ENCODE results near the gene TCL1B.
"Not testable (repeated sequence)": the region's sequence is repeated elsewhere in the genome, so short reads cannot be mapped to it uniquely, and the experiment has no call there.

TCL1B gene

DNA sequence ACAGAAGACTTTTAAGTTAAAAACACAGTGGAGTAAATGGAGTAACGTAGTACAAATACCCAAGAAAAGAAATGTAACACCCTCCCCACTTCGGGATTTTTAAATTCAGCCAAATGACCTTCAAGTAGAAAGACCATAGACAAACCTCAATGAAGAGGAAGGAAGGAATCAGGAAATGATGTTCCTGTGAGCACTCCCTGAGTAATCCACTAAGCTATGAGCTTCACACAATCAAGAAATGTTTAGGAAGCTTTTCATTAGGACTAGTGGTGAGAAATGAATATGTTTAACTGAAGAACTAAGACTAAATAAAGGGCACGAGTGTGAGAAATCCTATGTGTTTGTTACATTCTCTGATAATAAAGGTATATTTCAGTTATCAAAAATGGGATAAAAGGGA, 17.6 kb downstream of the TCL1B start:
- no peak for DNase-seq

DNA sequence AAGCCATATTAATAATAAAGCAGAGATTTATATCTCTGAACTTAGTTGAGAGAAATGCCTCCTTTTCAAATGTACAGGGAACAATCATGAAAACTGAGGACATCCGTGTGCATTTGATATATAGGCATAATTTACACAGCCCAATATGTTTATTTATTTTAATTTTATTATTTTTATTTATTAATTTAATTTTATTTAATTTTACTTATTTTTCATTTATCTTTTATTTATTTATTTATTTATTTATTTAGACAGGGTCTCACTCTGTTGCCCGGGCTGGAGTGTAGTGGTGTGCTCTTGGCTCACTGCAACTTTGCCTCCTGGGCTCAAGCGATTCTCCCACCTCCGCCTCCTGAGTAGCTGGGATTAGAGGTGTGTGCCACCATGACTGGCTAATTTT, 19.3 kb downstream of the TCL1B start:
- no peak for DNase-seq

DNA sequence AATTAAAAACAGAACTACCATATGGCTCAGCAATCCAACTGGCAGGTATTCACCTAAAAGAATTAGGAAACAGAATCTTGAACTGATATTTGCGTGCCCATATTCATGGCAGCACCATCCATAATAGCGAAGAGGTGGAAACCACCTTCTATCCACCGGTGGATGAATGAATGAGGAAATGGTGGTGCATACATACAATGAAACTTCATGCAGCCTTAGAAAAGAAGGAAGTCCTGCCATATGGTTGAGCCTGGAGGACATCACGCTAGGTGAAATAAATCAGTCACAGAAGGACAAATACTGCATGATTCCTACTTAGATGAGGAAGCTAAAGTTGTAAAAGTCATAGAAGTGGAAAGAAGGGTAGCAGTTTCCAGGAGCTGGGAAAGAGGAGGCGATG, 21.1 kb downstream of the TCL1B start:
- no peak for DNase-seq

DNA sequence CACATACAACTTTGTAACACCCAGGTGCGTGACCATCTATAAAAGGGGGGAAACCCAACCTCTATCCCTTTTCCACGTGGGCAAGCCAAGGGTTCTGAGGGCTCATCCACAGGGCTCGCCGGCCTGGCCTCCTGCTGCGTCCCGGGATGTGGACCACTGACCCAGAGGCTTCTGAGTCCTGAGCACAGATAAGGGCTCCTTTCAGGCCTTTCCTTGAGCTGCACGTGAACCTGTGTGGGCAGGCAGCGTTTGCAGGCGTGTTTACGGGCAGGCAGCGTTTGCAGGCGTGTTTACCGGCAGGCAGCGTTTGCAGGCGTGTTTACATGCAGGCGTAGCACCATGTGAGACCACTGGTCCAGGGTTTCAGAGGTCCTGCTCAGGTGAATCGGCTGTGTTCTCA, 23.9 kb downstream of the TCL1B start:
- no peak for DNase-seq

DNA sequence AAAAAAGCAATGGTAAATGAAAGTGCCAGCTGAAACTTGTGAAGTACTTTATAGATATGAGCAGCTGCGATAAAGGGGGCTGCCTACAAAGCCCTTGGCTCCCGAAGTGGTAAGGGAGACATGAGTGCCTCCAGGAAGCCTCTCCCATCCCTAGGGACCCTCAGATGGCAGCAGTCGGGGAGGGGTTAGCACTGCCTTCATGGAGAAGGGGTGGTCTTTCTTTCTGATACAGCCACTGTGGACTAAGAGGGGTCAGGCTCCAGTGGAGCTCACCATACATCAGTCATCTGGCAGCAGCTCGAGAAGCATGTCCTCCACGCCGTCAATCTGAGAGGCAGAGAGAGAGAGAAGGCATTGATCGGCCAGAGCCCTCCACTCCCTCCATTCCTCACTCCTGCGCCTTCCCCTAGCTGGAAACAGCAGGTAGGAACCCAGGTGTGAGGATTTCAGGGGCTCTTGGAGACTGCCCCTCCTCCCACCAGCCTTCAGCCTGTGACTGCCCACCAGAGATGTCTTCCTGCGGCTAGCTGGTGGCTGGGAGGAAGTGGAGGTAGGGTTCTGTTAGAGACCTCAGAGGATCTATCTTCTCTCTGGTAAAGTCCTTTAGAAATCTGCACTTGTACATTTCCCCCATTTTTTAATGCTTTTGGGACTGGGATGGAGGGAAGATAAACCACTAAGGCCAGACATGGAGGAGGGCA, 25.4 kb downstream of the TCL1B start:
- no peak for DNase-seq

- DNase-seq: no peak
Observed at GRCh38 chr14:95712398-95712797, 26.2 kb downstream of the TCL1B start.

DNA sequence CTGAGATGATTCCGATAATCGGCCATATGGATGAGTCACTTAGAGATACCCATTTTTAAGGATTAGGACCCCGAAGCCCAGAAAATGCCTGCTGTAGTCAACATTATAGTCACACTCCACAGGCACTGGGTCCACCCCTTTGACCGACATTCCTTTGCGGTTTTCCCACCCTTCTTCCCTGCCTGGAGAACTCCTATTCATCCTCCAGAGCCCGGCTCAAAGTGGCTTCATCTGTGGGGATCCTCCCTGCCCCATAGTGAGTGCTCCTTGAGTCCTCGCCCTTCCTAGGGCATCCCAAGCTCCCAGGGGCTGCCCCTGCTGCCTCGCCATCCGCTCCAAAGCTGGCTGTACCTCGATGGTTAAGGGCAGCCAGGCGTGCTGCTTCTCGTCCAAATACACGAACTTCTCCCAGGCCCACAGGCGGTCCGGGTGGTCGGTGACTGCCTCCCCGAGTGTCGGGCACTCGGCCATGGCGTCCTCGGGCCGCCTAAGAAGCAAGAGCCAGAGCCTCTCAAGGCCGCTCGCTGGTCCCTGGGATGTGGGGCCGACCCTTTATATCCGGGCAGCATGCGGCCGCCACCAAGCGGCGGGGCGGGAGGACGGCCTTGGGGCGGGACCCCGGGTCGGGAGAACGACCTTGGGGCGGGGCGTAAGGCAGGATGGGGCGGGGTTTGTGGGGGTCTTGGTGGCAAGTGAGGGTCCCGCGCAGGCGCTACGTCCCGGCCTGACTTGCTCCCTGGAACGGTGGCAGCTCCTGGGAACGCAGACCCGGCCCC, 27.6 kb downstream of the TCL1B start, which contains the start of gene TCL1A:
Gene TCL1A (minus strand): TSS at position 530 of the 776 bp plus-strand sequence. CDS start 59 bp downstream, at position 471.
- DNase-seq: no peak

DNA sequence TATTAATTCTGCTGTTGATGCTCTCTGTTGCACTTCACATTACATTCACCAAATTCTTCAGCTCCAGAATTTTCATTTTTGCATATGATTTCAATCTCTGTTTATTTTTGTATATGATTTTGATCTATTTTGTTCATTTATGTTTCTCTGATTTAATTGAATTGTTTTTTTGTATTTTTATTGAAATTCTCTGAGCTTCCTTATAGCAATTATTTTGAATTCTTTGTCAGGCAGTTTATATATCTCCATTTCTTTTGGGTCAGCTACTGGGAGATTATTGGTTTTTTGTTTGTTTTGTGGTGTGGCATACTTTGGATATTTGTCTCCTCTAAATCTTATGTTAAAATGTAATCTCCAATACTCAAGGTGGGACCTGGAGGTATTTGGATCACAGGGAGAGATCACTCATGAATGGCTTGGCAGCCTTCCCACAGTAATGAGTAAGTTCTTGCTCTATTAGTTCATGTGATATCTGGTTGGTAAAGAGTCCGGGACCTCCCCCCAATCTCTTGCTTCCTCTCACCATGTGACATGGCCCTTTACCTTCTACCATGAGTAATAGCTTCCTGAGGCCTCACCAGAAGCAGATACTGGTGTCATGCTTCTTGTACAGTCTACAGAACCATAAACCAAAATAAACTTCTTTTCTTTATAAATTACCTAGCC, 36.4 kb downstream of the TCL1B start:
- no peak for DNase-seq

DNA sequence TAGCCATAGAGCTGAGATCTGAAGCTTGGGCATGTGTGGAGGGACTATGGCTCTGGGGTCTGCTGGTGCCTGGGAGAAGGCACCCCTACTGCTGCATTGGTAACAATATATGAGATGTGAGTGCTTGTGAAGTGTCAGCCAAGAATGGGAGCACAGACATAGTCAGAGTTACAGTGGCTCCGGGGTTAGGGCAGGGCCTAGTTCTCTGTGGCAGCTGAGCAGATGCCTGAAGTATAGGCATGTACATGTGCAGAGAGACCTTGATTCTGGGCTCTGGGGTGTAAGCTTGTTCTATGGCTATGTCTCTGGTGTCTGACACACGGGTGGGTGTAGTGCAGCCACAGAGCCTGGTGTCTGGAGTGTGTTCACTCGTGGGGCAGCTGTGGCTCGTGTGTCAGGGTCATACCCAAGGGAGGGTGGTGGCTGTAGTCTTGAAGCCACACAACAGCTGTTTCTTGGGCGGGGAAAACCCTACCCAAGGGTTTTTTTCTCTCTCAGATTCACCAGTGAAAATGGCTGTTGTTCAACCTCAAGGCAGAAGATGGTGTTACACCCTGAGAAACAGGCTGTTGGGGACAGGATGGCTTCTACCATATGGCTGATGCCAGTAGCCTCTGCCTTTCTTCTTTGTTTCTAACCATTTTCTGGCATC, 39.6 kb downstream of the TCL1B start:
- DNase-seq: no peak

DNA sequence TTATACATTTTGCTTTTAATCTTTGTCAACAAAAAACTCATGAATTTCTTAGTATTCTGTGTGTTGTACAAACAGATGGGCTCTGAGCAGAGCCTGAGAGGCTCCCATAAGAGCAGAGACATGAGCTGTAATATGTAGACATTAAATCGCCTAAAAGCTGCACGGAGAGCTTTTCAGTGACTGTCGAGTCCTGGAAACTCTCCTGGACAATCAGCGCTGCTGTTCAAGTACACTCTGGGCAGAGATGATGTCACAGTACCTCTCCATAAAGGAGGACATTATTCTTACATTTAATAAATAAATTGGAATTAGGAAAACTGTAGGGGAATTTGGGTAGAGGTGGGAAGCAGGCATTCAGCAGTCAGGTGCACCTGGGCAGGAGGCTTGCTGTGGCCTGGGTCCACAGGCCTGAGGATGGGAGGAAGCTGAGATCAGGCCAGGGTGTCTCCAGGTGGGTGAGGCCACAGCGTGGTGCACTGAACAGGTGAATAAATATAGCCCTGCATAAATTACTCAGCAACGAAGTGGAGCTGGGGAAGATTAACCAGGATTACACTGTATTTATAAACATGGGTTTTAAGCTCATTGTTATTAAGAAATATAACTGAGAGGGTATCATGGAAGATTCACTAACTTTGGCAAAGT, 41.0 kb downstream of the TCL1B start:
- no peak for DNase-seq

DNA sequence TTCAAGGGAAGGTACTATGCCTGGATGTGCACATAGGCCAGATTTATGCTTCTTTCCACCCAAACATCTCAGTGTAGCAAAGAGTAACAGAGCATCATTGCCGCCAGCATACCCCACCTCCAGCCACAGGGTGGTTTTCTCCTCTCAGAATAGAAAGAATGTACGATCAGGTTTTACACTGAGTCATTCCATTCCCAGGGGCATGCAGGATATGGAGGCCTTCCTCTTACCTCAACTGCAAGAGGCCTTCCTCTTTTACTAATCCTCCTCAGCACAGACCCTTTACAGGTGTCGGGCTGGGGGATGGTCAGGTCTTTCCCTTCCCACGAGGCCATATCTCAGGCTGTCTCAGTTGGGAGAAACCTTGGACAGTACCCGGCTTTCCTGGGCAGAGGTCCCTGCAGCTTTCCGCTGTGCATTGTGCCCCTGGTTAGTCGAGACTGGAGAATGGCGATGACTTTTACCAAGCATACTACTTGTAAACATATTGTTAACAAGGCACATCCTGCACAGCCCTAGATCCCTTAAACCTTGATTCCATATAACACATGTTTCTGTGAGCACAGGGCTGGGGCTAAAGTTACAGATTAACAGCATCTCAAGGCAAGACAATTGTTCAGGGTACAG, 43.3 kb downstream of the TCL1B start:
- not testable (repeated sequence) for DNase-seq

DNA sequence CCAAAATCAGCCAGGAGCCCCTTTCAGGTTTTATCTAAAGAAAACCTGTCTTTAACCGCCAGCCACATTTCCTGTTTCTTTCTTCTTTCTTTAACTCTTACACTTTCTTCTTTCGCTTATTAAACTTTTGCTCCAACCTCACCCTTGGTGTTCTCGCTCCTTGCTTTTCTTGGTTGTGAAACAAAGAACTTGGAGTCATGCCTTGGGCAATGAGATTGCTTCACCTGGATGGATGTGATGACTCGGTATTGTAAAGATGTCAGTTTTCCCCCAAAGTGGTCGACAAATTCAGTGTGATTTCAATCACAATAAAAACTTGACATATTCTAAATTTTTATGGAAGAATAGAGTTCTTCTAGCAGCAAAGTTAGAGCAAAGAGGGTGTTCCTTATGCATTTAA, 43.9 kb downstream of the TCL1B start:
- DNase-seq: no peak

- DNase-seq: no peak
Observed at GRCh38 chr14:95733212-95733611, 47.0 kb downstream of the TCL1B start.

- no peak for DNase-seq
Observed at GRCh38 chr14:95739356-95739755, 53.1 kb downstream of the TCL1B start.

DNA sequence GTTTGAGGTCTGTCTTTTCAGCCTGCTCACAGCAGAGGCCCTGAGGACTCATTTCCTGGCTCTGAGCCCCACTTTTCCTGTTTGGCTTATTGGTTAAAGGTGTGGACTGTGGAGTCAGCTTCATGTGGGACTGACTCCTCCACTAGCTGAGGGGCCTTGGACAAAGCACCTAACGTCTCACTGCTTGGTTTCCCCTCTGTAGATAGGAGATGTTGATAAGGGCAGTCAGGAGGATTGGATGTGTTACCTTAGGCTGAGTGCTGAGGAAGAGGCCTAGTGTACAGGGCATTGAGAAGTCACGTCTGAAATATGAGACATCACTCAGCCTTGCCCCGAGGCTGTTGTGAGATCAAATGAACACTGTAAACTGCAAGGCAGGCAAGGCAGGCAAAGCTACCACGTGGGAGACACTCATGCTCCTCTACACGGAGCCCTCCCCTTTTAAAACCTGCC, 54.8 kb downstream of the TCL1B start:
- no peak for DNase-seq

DNA sequence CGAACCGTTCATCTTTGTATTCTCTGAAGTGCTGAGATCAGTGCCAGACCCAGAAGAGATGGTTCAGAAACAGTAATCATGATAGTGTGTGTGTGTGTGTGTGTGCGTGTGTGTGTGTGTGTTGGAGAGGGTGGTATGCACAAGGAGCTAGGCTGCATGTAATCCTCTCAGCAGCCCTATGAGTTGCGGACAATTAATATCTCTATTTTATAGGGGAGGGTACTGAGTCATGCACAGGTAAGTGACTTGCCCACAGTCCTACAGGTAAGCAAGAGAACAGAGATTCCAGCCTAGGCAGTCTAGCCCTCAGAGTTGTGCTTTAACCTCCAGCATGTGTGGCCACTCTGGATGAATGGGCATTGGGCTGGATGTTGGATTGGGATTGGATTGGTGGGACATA, 55.6 kb downstream of the TCL1B start:
- DNase-seq: no peak

Data from inflammatory macrophage treated with lipopolysaccharide for 4 hours (primary cell).